ENCODE measurements around the gene NHSL2.
A peak's percentile ranks its signal among the peaks of the same experiment; 100 is the strongest.

DNA sequence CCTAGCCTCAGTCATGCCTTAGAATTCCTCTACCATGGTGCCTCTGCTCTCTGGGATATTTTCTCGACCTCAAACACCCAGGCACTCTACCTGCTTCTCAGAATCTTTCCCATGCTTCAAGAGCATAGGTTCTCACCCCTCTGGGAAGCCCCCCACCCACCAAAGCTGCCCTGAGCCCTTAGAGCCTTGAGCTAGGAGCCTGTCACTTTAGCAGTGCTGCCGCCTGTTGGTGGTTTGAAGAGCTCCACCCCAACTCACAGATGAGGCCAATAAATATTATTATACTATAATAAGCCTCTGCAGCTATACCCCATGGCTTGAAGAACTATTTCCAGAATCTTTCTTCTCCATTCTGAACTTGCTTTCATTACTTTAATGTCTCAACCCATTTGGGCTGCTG lies 111.3 kb downstream of the NHSL2 start:
- TF ChIP-seq CTCF (conservative IDR thresholded peaks at IDR 0.05; ENCODE audit: low read depth, low read length): peak; percentile 62
- no peak for TF ChIP-seq EZH2 (IDR thresholded peaks at IDR 0.05; ENCODE audit: low read length, unreplicated experiment)
- no peak for TF ChIP-seq EZH2phosphoT487 (IDR thresholded peaks at IDR 0.05; ENCODE audit: borderline replicate concordance, low read length)
